Retinal pigment epithelial cell (primary cell): ENCODE results near the gene CLEC7A.
A peak's percentile ranks its signal among the peaks of the same experiment; 100 is the strongest.

Experiments used
- DNase-seq: peaks from one replicate; pipeline ENCODE4 v3.0.0-alpha.2; 2010; ENCODE audit warnings: low read depth
- H3K4me3 ChIP-seq: 2 replicates; pipeline ENCODE4 v1.5.1; 2011; ENCODE audit warnings: mild to moderate bottlenecking, low read length, control low read depth, moderate library complexity
- TF ChIP-seq, protein P1 (sequence below): conservative IDR thresholded peaks from 2 replicates; pipeline ENCODE4 v1.5.1; 2011; ENCODE audit warnings: low read depth, low read length, control low read depth, inconsistent platforms

The CLEC7A gene

DNA sequence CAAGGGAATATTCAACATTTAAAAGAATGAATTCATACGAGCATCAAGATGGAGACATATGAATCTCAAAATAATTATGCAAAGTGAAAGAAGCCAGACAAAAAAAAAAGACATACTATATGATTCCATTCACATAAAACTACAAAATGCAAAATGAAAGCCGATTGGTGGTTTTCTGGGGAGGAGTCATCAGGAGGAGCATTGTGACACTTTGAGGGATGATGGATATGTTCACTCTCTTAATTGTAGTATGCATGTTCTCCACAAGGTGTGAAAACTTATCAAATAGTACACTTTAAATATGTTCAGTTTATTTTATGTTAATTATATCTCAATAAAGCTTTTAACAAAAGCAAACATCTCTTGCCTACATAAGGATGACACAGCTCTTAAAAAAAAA lies 28.4 kb upstream of the CLEC7A start:
- TF ChIP-seq, protein P1, sequence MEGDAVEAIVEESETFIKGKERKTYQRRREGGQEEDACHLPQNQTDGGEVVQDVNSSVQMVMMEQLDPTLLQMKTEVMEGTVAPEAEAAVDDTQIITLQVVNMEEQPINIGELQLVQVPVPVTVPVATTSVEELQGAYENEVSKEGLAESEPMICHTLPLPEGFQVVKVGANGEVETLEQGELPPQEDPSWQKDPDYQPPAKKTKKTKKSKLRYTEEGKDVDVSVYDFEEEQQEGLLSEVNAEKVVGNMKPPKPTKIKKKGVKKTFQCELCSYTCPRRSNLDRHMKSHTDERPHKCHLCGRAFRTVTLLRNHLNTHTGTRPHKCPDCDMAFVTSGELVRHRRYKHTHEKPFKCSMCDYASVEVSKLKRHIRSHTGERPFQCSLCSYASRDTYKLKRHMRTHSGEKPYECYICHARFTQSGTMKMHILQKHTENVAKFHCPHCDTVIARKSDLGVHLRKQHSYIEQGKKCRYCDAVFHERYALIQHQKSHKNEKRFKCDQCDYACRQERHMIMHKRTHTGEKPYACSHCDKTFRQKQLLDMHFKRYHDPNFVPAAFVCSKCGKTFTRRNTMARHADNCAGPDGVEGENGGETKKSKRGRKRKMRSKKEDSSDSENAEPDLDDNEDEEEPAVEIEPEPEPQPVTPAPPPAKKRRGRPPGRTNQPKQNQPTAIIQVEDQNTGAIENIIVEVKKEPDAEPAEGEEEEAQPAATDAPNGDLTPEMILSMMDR, result no peak
- no peak overlapping the region for H3K4me3 ChIP-seq
- DNase-seq, result no peak

DNA sequence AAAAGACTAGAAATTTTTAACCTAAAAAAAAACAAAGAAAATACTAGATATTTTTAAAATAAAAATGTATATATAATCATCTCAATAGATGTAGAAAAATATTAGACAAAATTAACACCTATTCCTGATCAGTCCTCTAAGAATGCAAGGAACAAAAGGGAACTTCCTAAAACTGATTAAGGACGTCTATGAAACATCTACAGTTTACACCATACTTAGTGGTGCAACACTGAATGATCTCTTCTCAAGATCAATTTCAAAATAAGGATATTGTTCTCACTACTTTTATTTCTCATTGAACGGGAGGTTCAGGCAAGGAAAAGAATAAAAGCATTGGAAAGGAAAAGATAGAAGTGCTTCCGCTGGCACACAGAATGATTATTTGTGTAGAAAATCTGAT lies 26.0 kb upstream of the CLEC7A start:
- H3K4me3 ChIP-seq, result no peak overlapping the region
- DNase-seq, result no peak
- TF ChIP-seq, protein P1, result no peak

DNA sequence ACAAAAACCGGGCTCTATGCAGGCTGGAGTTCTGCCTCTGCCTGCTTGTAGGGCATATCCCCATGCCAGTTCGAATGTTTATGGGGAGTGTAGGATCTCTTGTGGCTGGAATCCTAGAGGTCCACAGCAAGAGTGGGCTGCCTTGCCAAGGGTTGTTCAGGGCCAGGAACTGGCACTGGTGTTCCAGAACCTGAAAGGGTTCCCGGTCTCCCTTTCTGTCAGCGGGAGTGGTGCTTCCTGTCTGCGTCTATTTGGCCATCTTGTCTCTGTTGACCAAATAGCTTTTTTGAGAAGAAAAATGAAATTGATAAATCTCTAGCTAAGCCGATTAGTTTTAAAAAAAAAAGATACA lies 24.1 kb upstream of the CLEC7A start:
- TF ChIP-seq, protein P1, result no peak
- no peak for DNase-seq
- peak overlapping the region; percentile 71 for H3K4me3 ChIP-seq

DNA sequence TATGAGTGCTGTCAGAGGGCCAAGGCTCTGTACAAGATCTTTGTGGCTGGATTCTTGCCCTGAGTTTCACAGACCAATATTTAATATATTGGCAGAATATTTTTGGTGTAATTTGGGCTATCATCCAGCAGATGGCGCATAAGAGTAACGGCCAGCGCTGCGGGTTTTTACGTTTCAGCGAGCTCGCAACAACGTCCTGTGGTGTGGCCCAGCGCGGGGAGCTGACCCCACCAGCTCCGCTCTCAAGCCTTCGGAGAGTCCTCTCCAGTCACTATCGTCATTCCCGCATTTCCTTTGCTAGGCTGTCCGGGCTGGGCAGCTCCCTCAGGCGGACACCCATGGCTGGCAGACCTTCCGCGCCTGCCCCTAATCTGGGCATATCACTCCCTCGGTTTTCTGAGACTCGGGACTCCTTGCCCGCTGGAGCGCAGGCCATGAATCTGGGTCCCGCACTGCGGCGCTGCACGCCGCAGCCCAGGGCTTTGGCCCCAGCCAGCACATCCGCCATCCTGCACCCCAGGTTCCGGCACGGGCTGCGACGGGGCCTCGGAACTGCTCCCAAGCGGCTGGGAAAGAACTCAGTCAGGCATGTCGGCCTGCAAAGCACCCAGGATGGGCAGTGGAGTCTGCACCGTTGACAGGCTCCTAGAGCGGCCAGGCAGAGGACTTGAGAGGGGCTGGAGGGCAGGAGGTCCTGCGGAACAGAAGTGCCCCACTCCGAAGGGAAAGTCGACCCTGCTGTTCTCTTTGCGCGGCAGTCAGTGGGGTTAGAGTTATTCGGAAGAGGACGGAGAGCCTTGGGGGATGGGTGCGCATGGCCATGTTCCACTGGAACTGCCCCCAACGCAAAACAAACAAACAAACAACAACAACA lies 23.5 kb upstream of the CLEC7A start:
- H3K4me3 ChIP-seq, result peak overlapping the region; percentile 71
- no peak for DNase-seq
- TF ChIP-seq, protein P1, result peak; percentile 81

DNA sequence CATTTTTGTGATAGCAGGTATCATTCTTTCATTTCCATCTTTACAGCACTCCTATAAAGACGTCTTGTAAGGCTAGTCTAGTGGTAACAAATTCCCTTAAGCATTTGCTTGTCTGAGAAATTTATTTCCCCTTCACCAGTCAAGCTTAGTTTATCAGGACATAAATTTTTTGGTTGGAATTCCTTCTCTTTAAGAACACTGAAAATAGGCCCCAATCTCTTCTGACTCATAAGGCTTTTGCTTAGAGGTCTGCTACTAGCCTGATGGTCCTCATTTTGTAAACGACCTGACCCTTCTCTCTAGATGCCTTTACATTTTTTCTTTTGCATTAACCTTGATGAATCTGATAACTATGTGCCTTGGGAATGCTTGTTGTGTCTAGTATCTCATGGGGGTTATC lies 21.6 kb upstream of the CLEC7A start:
- TF ChIP-seq, protein P1, result no peak
- H3K4me3 ChIP-seq, result no peak overlapping the region
- DNase-seq, result no peak

DNA sequence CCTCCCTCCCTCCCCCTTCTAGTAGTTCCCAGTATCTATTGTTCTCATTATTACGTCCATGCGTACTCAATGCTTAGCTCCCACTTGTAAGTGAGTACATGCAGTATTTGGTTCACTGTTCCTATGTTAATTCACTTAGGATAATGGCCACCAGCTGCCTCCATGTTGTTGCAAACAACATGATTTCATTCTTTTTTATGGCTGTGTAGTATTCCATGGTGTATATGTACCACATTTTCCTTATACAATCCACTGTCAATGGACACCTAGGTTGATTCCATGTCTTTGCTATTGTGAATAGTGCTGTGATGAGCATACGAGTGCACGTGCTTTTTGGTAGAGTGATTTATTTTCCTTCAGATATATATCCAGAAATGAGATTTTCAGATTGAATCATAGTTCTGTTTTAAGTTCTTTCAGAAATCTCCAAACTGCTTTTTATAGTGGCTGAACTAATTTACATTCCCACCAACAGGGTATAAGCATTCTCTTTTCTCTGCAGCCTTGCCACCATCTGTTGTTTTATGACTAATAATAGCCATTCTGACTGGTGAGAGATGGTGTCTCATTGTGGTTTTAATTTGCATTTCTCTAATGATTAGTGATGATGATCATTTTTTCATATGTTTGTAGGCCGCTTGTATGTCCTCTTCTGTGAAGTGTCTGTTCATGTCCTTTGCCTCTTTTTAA lies 17.9 kb upstream of the CLEC7A start:
- no peak for DNase-seq
- TF ChIP-seq, protein P1, result no peak
- no peak overlapping the region for H3K4me3 ChIP-seq

DNA sequence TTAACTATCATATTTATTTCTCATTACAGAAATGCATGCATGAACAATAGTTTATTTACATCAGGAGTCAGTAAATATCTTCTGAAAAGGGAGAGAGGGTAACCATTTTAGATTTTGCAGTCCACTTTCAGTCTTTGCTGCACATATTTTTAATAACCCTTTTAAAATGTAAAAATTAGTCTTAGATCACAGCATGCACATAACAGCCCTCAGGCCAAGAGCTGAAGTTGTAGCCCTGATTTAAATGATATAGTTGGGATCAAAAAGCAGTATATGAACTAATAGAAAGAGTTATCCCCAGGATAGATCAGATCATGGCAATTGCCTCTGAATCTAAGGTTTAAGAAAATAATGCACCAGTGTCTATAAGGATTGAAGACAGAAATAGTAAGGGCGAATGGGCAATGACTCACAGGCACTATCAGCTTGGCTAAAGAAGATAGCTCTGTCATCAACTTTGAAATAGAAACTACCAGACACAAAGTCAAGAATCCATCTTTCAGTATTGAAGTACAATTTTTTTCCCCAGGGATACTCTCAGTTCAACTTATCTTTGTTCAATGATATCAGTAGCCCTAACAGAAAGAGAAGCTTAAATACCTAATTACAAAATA lies 13.1 kb upstream of the CLEC7A start:
- DNase-seq, result no peak
- TF ChIP-seq, protein P1, result no peak

More for the DNA sequence above, 13.1 kb upstream of the CLEC7A start:
- no peak overlapping the region for H3K4me3 ChIP-seq
